GM20431 (cell line): ENCODE measurements around the gene DGKB.

Experiments used
- in situ Hi-C: fragments of 300-500 bp; cut with MseI, MboI; formaldehyde crosslinking; loops from one replicate; pipeline ENCODE4 v1.15.0; 2020; ENCODE audit warnings: low sequenced_read_pairs; ENCODE audit not compliant: unreplicated experiment

DGKB gene

DNA sequence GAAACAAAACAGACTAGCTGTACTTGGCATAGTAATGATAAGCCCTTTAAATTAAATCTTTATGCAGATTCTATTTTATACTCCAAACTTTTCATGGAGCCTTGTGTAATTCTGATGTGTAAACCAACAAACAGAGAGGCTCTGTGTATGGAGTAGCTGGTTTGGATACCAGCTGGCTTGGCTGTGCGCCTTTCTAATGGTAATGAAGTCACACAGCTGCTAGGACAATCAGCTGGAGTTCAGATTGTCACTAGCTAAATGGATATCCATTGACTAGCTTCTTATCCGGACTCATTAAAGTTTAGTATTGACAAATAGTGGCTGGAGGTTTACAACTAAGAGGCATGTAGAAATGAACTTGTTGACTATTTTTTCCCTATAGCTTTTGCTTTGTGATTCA lies 398.4 kb downstream of the DGKB start:
- in situ Hi-C loops = no loop called here

DNA sequence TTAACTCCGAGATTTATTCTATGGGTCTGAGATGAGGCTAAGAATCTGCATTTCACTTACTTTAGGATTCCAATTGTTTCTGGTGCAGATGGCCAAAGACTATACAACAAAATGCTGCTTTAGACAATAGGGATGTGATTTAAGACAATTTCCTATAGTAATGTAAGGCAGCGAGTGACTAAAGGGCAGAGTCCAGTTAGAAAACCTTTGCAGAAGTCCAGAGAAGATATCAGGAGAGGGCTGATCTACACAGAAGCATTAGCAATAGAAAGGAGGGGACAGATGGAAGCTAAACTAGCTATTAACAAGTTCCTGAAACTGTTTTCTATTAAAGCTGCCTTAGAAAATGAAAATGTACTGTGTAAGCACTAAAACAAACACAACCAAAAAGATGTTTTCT lies 398.9 kb downstream of the DGKB start:
- in situ Hi-C loops = no loop called here

- in situ Hi-C loops = no loop called here
These were observed 401.1 kb downstream of the DGKB start for GRCh38 chr7:14501436-14501835.

- in situ Hi-C loops = no loop called here
These were observed 405.2 kb downstream of the DGKB start for GRCh38 chr7:14497390-14497789.

GRCh38 chr7:14495633-14496032 lies 406.9 kb downstream of the DGKB start:
- in situ Hi-C loops = no loop called here

DNA sequence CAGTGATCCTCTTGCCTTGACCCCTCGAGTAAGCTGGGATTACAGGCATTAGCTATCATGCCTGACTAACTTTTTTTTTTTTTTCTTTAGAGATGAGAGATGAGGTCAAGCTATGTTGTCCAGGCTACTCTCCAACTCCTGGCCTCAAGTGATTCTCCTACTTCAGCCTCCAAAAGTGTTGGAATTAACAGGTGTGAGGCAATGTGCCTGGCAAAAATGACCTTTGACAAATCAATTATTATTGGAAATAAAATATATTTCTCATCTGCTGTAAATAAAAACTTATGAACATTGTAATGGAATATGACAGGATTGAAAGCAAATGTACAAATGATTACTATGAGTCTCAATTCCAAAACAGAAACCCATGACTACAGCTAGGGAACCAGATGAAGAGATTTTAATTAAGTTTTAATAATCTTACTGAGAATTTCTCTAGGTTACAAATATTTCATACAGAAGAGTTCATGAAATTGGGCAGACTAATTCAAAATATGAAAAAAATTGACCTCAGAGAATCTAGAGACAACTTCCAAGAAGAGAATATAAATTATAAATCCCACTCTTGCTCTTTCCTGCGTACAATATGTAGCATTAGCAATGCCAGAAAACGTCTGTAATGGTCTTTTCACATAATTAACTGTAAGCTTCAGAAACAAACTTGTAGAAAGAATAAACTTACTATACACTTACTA lies 414.7 kb downstream of the DGKB start:
- in situ Hi-C loops = no loop called here

- in situ Hi-C loops = no loop called here
These were observed 418.9 kb downstream of the DGKB start for GRCh38 chr7:14483663-14484062.

GRCh38 chr7:14480281-14480680 lies 422.3 kb downstream of the DGKB start:
- in situ Hi-C loops = no loop called here

GRCh38 chr7:14478834-14479510 lies 423.6 kb downstream of the DGKB start:
- in situ Hi-C loops = no loop called here

- in situ Hi-C loops = loop anchor here (25.0 kb wide), 1 partner anchor 1174 kb away; no protein-coding TSS in a partner anchor
These were observed 440.8 kb downstream of the DGKB start for GRCh38 chr7:14461716-14462115.

- in situ Hi-C loops = loop anchor here (25.0 kb wide), 1 partner anchor 1172 kb away; no protein-coding TSS in a partner anchor
These were observed 443.7 kb downstream of the DGKB start for GRCh38 chr7:14458846-14459245.

DNA sequence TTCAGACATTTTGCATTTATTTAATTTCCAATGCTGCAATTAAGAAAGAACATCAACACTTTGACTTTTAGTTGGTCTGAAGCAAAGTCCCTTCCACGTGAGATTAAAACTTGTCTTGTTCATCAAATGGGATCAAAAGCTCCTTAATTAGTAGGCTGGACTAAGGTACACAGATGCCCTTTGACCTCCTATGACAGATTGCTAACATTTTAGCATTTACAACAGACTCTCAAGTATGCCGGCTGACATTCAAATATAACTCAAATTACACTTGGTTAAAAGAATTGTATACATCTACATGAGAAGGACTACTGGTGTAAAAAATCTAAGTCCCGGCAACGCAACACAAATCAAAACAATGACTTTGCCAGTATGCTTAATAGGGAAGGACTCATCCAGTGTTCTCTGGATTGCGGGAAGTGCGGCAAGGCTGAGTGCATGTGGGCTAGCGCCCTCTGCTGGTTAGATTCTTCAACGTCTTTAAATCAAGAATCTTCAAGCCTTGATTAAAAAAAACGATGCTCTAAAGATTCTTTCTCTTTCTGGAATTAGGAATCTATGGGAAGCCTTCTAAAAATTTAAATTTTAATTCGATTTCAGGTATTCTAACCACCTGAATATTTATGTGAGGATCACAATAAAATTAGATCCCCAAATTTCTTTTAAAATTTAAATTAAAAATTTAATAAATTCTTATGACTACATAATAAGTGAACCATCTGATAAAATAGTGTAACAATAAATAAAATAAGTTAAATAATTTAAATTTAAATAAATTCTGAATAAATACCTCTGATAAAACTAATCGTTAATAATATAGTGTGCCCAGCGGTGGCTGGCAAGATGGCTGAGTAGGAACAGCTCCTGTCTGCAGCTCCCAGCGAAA lies 444.7 kb downstream of the DGKB start:
- in situ Hi-C loops = loop anchor here (25.0 kb wide), 1 partner anchor 1171 kb away; no protein-coding TSS in a partner anchor

GRCh38 chr7:14449291-14449690 lies 453.3 kb downstream of the DGKB start:
- in situ Hi-C loops = no loop called here

DNA sequence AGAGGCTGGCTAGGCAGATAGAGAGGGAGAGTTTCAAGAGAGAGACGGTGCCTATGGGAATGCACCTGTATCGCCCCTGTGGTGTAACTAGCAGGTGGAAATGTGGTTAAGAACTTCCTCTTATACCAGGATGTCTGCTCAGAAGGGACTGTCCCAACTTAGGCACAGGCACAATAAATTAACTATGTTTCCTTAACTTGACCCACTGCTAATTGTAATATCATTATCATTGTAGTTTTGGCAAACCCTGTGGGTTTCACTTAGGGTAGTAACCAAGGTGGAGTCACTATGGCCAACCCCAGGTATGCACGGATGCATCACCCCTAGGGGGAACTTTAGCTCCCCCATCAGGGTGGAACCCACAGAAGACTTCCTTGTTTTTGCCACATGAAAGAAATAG lies 455.7 kb downstream of the DGKB start:
- in situ Hi-C loops = no loop called here

DNA sequence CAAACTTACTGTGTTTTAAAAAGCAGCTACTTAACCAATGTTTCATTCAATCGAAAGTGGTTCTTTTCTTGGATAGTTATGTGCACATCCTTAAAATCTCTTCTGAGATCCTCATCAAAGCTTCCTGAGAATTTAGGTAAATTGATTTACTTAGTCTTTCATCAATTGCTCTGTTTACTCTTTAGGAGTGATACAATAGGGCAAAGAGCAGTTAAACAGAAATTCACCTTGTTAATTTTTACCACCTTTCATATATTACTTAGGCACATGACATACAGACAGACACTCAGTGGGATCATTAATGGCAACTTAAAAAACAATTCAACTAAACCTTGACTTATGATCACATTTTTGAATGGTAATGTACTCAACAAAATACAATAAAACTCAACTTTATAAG lies 456.3 kb downstream of the DGKB start:
- in situ Hi-C loops = no loop called here

DNA sequence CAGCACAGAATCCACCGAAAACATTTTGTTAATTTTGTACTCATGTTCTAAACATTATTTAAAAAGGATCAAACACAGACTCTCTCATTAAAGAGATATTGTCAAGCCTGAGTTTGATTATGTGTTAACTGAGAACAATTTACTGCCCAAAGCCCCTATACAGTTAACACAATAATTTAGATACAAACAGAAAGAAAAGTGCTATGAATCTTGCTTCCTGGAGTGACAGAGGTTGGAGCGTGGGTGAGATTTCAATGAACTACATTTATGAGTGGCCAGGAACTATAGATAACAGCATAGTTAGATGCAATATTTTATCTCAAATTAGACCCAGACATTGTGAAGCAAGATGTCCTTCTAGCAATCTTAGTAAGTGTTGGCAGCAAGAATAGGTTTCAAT lies 464.2 kb downstream of the DGKB start:
- in situ Hi-C loops = no loop called here

DNA sequence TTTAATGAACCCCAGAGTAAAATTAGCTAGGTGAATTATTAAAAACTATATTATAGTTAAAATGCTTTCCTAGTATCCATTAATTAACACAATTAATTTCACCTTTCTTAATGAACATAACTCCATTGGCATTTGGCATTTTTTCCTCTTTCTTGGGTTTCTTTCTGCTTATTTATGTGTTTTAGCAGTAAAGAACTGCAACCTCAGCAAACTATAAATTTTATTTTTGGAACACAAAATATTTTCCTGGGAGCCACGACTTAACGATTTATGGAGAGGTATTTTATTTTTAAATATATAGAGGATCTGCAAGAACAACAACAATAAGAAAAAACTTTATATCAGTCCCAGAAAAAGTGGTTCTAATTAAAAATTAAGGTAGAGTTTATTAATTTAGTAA lies 465.7 kb downstream of the DGKB start:
- in situ Hi-C loops = no loop called here

DNA sequence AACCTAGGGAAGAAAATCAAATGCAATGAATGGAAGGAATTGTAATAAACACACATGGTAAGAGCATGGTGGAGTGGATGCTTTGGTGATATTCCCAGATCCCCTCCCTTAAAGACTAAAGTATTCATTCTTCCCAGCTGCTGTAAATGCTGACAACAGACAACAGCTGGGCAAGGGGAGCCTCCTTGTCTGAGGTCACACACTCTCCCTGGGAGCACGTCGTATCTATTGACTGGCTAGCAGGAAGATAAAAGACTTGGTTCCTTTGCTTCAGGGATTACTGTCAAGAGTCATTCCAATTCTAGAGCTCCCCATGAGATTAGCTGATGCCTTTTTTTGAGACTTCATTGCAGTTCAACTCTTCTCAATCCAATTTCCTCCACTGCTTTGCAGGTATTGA lies 469.6 kb downstream of the DGKB start:
- in situ Hi-C loops = no loop called here

- in situ Hi-C loops = no loop called here
These were observed 471.6 kb downstream of the DGKB start for GRCh38 chr7:14430926-14431325.

- in situ Hi-C loops = no loop called here
These were observed 477.0 kb downstream of the DGKB start for GRCh38 chr7:14425559-14425958.

- in situ Hi-C loops = no loop called here
These were observed 477.9 kb downstream of the DGKB start for GRCh38 chr7:14424675-14425074.
